H1 (cell line): Measurements from ENCODE around the gene DPY30. TPM values are rescaled to one million over a fixed set of nuclear protein-coding genes. Genes with fewer than 3 reads are reported as not detected.

Source experiments
- CTCF ChIA-PET: fragments of 300-600 bp; sonication (Branson Sonifier 250); formaldehyde crosslinking; loops from one replicate; lab custom pipeline; 2021; ENCODE audit not compliant: partially characterized antibody; lab: Charles Lee
- POLR2A ChIA-PET: fragments of 300-600 bp; sonication (Branson Sonifier 250); formaldehyde crosslinking; loops from one replicate; lab custom pipeline; 2021; ENCODE audit warnings: inconsistent platforms; ENCODE audit not compliant: partially characterized antibody; lab: Charles Lee
- DNase-seq, 2 experiments: peaks; one replicate each; pipeline versions ENCODE4 v3.0.0 to v3.0.0-alpha.2; 2010 to 2022; ENCODE audit warnings: low spot score in 2 of 2, low read depth in 1 of 2, mixed read lengths in 1 of 2
- FAIRE-seq: peaks from 2 replicates; lab custom pipeline; 2011; peaks lifted over from hg19 to GRCh38; lab: Jason Lieb, UNC
- H2AFZ ChIP-seq: 2 replicates; pipeline ENCODE4 v1.8.1; 2012; ENCODE audit warnings: low read length, inconsistent platforms
- H2AK5ac ChIP-seq: 2 replicates; pipeline ENCODE4 v1.6.1; 2013; ENCODE audit warnings: low read depth, low read length
- H2BK120ac ChIP-seq: replicated peaks from 2 replicates; pipeline ENCODE3; 2013; ENCODE audit warnings: low read depth, low read length, inconsistent platforms
- H2BK12ac ChIP-seq: 2 replicates; pipeline ENCODE4 v1.6.1; 2013; ENCODE audit warnings: low read depth, low read length
- H2BK15ac ChIP-seq: 2 replicates; pipeline ENCODE4 v1.6.1; 2013; ENCODE audit warnings: low read length
- H2BK20ac ChIP-seq: 2 replicates; pipeline ENCODE4 v1.6.1; 2013; ENCODE audit warnings: low read length
- H2BK5ac ChIP-seq: 2 replicates; pipeline ENCODE4 v1.6.1; 2013; ENCODE audit warnings: low read depth, low read length
- H3K14ac ChIP-seq: 2 replicates; pipeline ENCODE4 v1.6.1; 2013; ENCODE audit warnings: inconsistent platforms; ENCODE audit not compliant: insufficient read length
- H3K18ac ChIP-seq: 2 replicates; pipeline ENCODE4 v1.6.1; 2013; ENCODE audit warnings: low read length; ENCODE audit errors: extremely low read depth
- H3K23ac ChIP-seq: 2 replicates; pipeline ENCODE4 v1.6.1; 2013; ENCODE audit warnings: inconsistent platforms; ENCODE audit not compliant: insufficient read length
- H3K23me2 ChIP-seq: 2 replicates; pipeline ENCODE4 v1.6.1; 2013; ENCODE audit warnings: low read depth, low read length
- H3K27ac ChIP-seq: 2 replicates; pipeline ENCODE4 v1.6.1; 2011; ENCODE audit warnings: low read depth, low read length, inconsistent platforms
- H3K27me3 ChIP-seq, 4 experiments: replicated peaks in 1 of 4; 1 replicate in 1 of 4; 2 replicates in 3 of 4; pipeline versions ENCODE4 v1.6.1 to v1.8.1; 2011 to 2013; ENCODE audit warnings: low read length in 3 of 4, mild to moderate bottlenecking in 3 of 4, inconsistent platforms in 2 of 4, mixed read lengths in 2 of 4, moderate library complexity in 1 of 4; ENCODE audit not compliant: control insufficient read depth in 3 of 4, insufficient read depth in 3 of 4; ENCODE audit errors: extremely low read depth in 1 of 4
- H3K36me3 ChIP-seq, 4 experiments: 2 replicates each; pipeline versions ENCODE4 v1.6.1 to v1.8.1; 2011 to 2013; ENCODE audit warnings: mild to moderate bottlenecking in 4 of 4, low read length in 3 of 4, moderate library complexity in 2 of 4, control low read depth in 1 of 4, inconsistent platforms in 1 of 4; ENCODE audit not compliant: insufficient read depth in 4 of 4, control insufficient read depth in 2 of 4
- H3K4ac ChIP-seq: replicated peaks from 2 replicates; pipeline ENCODE3; 2013; ENCODE audit warnings: low read length, low read depth, mixed read lengths, inconsistent platforms; ENCODE audit not compliant: insufficient read length
- H3K4me1 ChIP-seq, 4 experiments: replicated peaks in 1 of 4; 1 replicate in 1 of 4; 2 replicates in 3 of 4; pipeline versions ENCODE4 v1.6.1 to v1.8.1; 2011 to 2013; ENCODE audit warnings: low read length in 3 of 4, inconsistent platforms in 2 of 4, mixed read lengths in 1 of 4; ENCODE audit not compliant: insufficient read depth in 4 of 4, control insufficient read depth in 3 of 4
- H3K4me2 ChIP-seq, 2 experiments: 2 replicates each; pipeline versions ENCODE4 v1.6.1 to v1.8.1; 2011 to 2013; ENCODE audit warnings: low read depth in 2 of 2, low read length in 2 of 2, control low read depth in 1 of 2, inconsistent platforms in 1 of 2, mild to moderate bottlenecking in 1 of 2; ENCODE audit not compliant: insufficient read depth in 1 of 2
- H3K4me3 ChIP-seq, 4 experiments: fragments of 200-600, 300-600 bp in 1 of 4; sonication (generic), shearing (Covaris generic), sonication (Bioruptor Twin) in 1 of 4; 2 replicates each; pipeline versions ENCODE4 v1.5.1 to v1.8.1; 2011 to 2016; ENCODE audit warnings: low read length in 4 of 4, low read depth in 3 of 4, control low read depth in 2 of 4, inconsistent platforms in 2 of 4, mild to moderate bottlenecking in 2 of 4, mixed read lengths in 1 of 4, moderate library complexity in 1 of 4; ENCODE audit not compliant: insufficient read depth in 2 of 4; ENCODE audit errors: extremely low read depth in 1 of 4
- H3K56ac ChIP-seq: replicated peaks from 2 replicates; pipeline ENCODE3; 2013; ENCODE audit warnings: low read depth, mild to moderate bottlenecking, mixed read lengths, low read length, inconsistent platforms; ENCODE audit not compliant: insufficient read length
- H3K79me1 ChIP-seq: 2 replicates; pipeline ENCODE4 v1.6.1; 2013; ENCODE audit warnings: low read depth, low read length, control low read depth
- H3K79me2 ChIP-seq, 2 experiments: 2 replicates each; pipeline versions ENCODE4 v1.6.1 to v1.8.1; 2012 to 2013; ENCODE audit warnings: low read length in 2 of 2, mild to moderate bottlenecking in 2 of 2, inconsistent platforms in 1 of 2; ENCODE audit not compliant: insufficient read depth in 2 of 2, control insufficient read depth in 1 of 2
- H3K9ac ChIP-seq, 4 experiments: replicated peaks in 1 of 4; 1 replicate in 1 of 4; 2 replicates in 3 of 4; pipeline versions ENCODE4 v1.6.1 to v1.8.1; 2011 to 2013; ENCODE audit warnings: low read depth in 3 of 4, low read length in 3 of 4, control low read depth in 2 of 4, mild to moderate bottlenecking in 2 of 4, moderate library complexity in 2 of 4, inconsistent platforms in 1 of 4; ENCODE audit errors: extremely low read depth in 1 of 4
- H3K9me3 ChIP-seq, 2 experiments: 2 replicates each; pipeline versions ENCODE4 v1.6.1 to v1.8.1; 2012 to 2013; ENCODE audit warnings: mild to moderate bottlenecking in 2 of 2, moderate library complexity in 2 of 2, control low read depth in 1 of 2, inconsistent platforms in 1 of 2, low read depth in 1 of 2, low read length in 1 of 2, mixed read lengths in 1 of 2; ENCODE audit not compliant: insufficient read depth in 2 of 2
- H4K20me1 ChIP-seq, 2 experiments: replicated peaks in 1 of 2; 2 replicates each; pipeline versions ENCODE3 to v1.8.1; 2011 to 2013; ENCODE audit warnings: inconsistent platforms in 2 of 2, low read length in 2 of 2, mild to moderate bottlenecking in 1 of 2; ENCODE audit not compliant: insufficient read depth in 2 of 2, control insufficient read depth in 1 of 2
- H4K5ac ChIP-seq: 2 replicates; pipeline ENCODE4 v1.6.1; 2013; ENCODE audit warnings: low read length, low read depth, mixed read lengths, inconsistent platforms; ENCODE audit not compliant: insufficient read length
- H4K8ac ChIP-seq: 2 replicates; pipeline ENCODE4 v1.8.0; 2013; ENCODE audit warnings: mild to moderate bottlenecking, moderate library complexity, low read length, inconsistent platforms; ENCODE audit not compliant: insufficient read depth; ENCODE audit errors: extremely low read depth
- H4K91ac ChIP-seq: replicated peaks from 2 replicates; pipeline ENCODE3; 2013; ENCODE audit warnings: low read length, mixed read lengths, inconsistent platforms; ENCODE audit not compliant: insufficient read length
- GABPA ChIP-seq: IDR thresholded peaks from 2 replicates; pipeline ENCODE4 v1.6.1; 2011; ENCODE audit warnings: mild to moderate bottlenecking, low read length, moderate library complexity, borderline replicate concordance; ENCODE audit not compliant: insufficient read depth
- SP1 ChIP-seq: IDR thresholded peaks from 2 replicates; pipeline ENCODE4 v1.6.1; 2011; ENCODE audit warnings: low read depth, low read length
- TEAD4 ChIP-seq: IDR thresholded peaks from 2 replicates; pipeline ENCODE4 v1.6.1; 2012; ENCODE audit warnings: low read depth, low read length, inconsistent platforms, mixed read lengths
- WGBS, 2 experiments: shearing (Covaris generic) in 1 of 2; methylation state at CpG; one replicate each; pipeline versions ENCODE4 v1.1.6 to v1.1.7; 2013 to 2015; ENCODE audit warnings: low lambda C conversion rate in 2 of 2, mixed read lengths in 2 of 2, inconsistent platforms in 1 of 2, low coverage in 1 of 2, missing lambda C conversion rate in 1 of 2; ENCODE audit not compliant: insufficient replicate concordance in 2 of 2, insufficient coverage in 1 of 2, insufficient read length in 1 of 2; ENCODE audit errors: extremely low coverage in 1 of 2, missing lambda C conversion rate in 1 of 2; 5-methylcytosine and 5-hydroxymethylcytosine counted together
- polyA plus RNA-seq, 7 experiments: library from polyadenylated mRNA; depleted of rRNA in 3 of 7; stranded (reverse) in 5 of 7; unstranded in 2 of 7; fragments of >200 nt in 5 of 7; fragments of 200-250 nt in 2 of 7; gene quantifications; 1 replicate in 5 of 7; 2 replicates in 1 of 7; 4 replicates in 1 of 7; pipeline versions ENCODE4 v1.2.1 to v1.2.3, GENCODE V29; 2011 to 2013; ENCODE audit warnings: missing spikeins in 2 of 7, mixed read lengths in 2 of 7
- total RNA-seq: library from RNA; stranded (reverse); fragmentation: NEBNext Ultra II Directional; extraction: Animal tissue kit (Norgen Biotek cat#: 25700); gene quantifications from 2 replicates; pipeline ENCODE4 v1.2.1, GENCODE V29; 2021

DPY30 gene
- total and polyA plus RNA-seq, 2 of the 8 experiments (the other 6 are each of a cell fraction or from before 2014, with no cell fraction given) = 139 to 157 TPM

DNA sequence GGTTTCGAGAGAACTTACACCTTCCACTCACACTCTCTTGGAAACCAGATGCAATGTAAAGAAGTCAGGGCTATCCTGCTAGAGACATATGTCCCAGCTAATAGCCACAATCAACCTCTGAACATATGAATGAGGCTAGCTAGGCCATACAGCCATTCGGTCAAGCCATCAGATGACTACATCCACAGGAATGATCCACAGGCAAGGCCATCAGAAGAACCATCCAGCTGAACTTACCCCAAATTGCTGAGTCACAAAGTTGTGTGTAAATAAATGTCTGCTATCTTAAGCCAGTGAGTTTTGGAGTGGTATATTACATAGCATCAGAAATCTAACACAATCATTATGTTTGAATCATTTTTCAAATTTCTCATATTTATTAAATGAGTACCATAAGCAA, 18.5 kb upstream of the DPY30 start:
- Histone ChIP-seq H3K27ac (no peak overlapping the region), H2AFZ (no peak overlapping the region), H3K23me2 (peaks cover 3% of the 10 kb centered on the region; the same call in 1 of the 2 replicates), H4K91ac (no peak overlapping the region), H3K18ac (no peak overlapping the region), H3K4me2 (no peak overlapping the region), H2BK20ac (no peak overlapping the region), H2BK120ac (no peak overlapping the region), H3K36me3 (no peaks in the 10 kb centered on the region), H3K56ac (no peak overlapping the region), H2BK15ac (no peak overlapping the region), H3K9me3 (no peaks in the 10 kb centered on the region), H3K14ac (no peak overlapping the region), H2BK12ac (no peak overlapping the region), H3K27me3 (no peaks in the 10 kb centered on the region), H3K9ac (no peak overlapping the region), H3K4ac (no peak overlapping the region), H2BK5ac (no peak overlapping the region), H4K5ac (no peak overlapping the region), H4K8ac (no peak overlapping the region), H3K4me1 (peaks cover 0 to 2% (median 0%) of the 10 kb centered on the region in 4 experiments; a peak in 1 of 7 replicates), H3K79me2 (no peaks in the 10 kb centered on the region), H2AK5ac (no peak overlapping the region), H3K79me1 (no peaks in the 10 kb centered on the region), H3K23ac (no peak overlapping the region), H3K4me3 (no peak overlapping the region), H4K20me1 (no peaks in the 10 kb centered on the region)
- ChIA-PET CTCF (interaction anchor here (1.1 kb wide), 1 partner anchor 16 kb away, joined by 5 read pairs; no protein-coding TSS in a partner anchor), POLR2A (interaction anchor here (1.2 to 2.5 kb wide), 2 partner anchors 16 to 18 kb away, joined by 3 to 10 read pairs; partner anchors contain the start of gene DPY30)
- WGBS, 2 experiments = 87% methylated on average over 2 of the region's 2 CpGs; no CpG with 5 or more reads in 1 of the 2 experiments
- FAIRE-seq (no peak), DNase-seq (no peak)
- TF ChIP-seq TEAD4 = no peak
- no peak for TF ChIP-seq GABPA
- TF ChIP-seq SP1 = no peak
